Activated naive CD4-positive, alpha-beta T cell treated with anti-CD3 and anti-CD28 coated beads, Interleukin-2, amount 50 U/mL, for 72 hours (primary cell): ENCODE results near the gene PITX3. TPM values are rescaled to one million over a fixed set of nuclear protein-coding genes. Genes with fewer than 3 reads are reported as not detected.
A peak's percentile ranks its signal among the peaks of the same experiment; 100 is the strongest.

Source experiments
- ATAC-seq, 2 donors: fragments of 150-1000 bp; cut with Tn5 transposase; 2 replicates each; pipeline ENCODE4 v1.10.0; 2021; ENCODE audit warnings: mild to moderate bottlenecking in 2 of 2, moderate library complexity in 2 of 2
- DNase-seq, 2 donors: peaks; one replicate each; pipeline ENCODE4 v3.0.0; 2021 to 2022; ENCODE audit warnings: low spot score in 2 of 2
- H3K27ac Mint-ChIP-seq, 2 donors: one replicate each; pipeline ENCODE4 v1.8.0; 2022; ENCODE audit warnings: mild to moderate bottlenecking in 2 of 2, mixed read lengths in 2 of 2
- H3K36me3 Mint-ChIP-seq, 2 donors: one replicate each; pipeline ENCODE4 v1.8.0; 2022; ENCODE audit warnings: mixed read lengths in 2 of 2
- H3K9me3 Mint-ChIP-seq, 2 donors: one replicate each; pipeline ENCODE4 v1.8.0; 2022; ENCODE audit warnings: mixed read lengths in 2 of 2
- total RNA-seq, 2 donors: library from RNA; stranded (reverse); gene quantifications; one replicate each; pipeline ENCODE4 v1.2.3, GENCODE V29; 2022

The PITX3 gene
- total RNA-seq, 2 donors from 2014 or later: not detected

DNA sequence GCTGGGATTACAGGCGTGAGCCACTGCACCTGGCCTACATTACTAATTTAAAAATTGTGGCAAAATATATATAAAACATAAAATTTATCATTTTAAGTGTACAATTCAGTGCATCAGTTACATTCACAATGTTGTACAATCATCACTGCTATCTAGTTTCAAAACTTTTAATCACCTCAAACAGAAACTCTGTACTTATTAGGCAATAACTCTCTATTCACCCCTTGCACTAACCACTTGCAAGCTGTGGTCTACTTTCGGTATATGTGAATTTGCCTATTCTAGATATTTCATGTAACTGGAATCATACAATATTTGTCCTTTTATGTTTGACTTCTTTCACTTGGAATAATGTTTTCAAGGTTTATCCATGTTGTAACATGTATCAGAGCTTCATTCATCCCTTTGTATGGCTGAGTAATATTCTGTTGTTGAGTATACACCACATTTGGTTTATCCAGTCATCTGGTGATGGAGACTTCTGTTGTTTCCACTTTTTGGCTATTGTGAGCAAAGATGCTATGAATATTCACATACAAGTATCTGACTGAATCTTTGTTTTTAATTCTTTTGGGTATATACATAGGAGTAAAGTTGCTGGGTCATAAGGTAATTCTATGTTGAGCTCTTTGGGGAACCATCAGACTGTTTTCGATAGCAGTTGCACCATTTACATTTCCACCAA is 29.6 kb downstream of the PITX3 start:
- peaks cover 0 to 4% of the 10 kb centered on the region in 2 donors for H3K9me3 Mint-ChIP-seq
- ATAC-seq: peak in 1 of 2 donors; percentile 89
- no peak overlapping the region for H3K27ac Mint-ChIP-seq
- DNase-seq: no peak
- no peaks in the 10 kb centered on the region for H3K36me3 Mint-ChIP-seq

DNA sequence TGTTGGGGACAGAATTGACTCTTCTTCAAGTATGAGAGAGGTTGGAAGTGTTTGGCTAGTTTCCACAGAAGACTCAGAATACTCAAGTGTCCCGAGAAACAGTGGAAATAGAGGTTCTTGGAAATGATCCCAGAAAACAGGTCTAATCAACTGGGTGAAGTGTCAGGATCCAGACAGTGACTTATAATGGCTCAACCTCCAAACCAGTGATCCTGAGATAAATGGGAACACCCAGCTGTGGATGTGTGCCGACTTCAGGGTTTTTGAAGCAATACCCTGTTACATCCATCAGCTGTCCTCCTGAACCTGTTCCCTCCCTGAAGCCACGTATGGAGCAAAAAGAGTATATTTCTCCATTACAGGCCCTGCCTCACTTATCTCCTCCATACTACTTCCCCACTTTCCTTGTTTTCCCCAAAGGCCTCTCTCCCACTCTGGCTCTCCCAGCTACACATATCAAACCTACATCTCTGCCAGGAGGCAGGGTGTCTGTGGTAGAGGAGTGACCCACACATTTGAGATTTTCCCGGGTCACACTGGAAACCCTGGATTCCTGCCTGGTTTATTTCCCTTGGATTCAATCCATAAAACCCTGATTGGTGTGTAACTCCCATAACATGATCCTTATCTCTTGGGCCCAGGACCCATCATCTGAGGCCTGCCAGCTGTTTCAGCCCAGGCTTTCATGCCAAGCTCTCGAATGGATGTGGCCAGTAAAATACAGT is 32.8 kb downstream of the PITX3 start:
- peaks cover 11 to 12% of the 10 kb centered on the region in 2 donors for H3K36me3 Mint-ChIP-seq
- no peak for ATAC-seq

DNA sequence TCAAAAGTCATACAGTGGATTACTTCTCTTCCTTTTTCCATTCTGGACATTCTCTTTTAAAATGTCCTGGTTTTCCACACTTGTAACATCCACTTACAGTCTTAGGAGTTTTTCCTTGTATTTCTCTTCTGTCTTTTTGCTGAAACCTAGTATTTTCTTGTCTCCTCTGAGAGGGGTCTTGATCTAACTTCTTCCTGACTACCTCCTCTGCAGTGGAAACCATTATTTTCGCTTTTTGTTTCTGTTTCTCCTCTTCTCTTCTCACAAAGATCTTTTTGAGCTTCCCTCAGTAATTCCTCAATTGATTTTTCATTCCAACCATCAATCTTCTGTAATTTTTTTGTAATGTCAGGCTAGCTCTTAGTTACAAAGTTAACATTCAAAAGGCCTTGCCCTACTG is 38.9 kb downstream of the PITX3 start:
- H3K36me3 Mint-ChIP-seq: peaks cover 12 to 18% of the 10 kb centered on the region in 2 donors
- H3K27ac Mint-ChIP-seq: peak overlapping the region in 1 of 2 donors; percentile 33
- no peak for DNase-seq
- no peak for ATAC-seq
- peaks cover 0 to 16% of the 10 kb centered on the region in 2 donors for H3K9me3 Mint-ChIP-seq

More for the DNA sequence above, 32.8 kb downstream of the PITX3 start:
- no peak overlapping the region for H3K27ac Mint-ChIP-seq
- no peak for DNase-seq
- H3K9me3 Mint-ChIP-seq: peaks cover 0 to 6% of the 10 kb centered on the region in 2 donors

DNA sequence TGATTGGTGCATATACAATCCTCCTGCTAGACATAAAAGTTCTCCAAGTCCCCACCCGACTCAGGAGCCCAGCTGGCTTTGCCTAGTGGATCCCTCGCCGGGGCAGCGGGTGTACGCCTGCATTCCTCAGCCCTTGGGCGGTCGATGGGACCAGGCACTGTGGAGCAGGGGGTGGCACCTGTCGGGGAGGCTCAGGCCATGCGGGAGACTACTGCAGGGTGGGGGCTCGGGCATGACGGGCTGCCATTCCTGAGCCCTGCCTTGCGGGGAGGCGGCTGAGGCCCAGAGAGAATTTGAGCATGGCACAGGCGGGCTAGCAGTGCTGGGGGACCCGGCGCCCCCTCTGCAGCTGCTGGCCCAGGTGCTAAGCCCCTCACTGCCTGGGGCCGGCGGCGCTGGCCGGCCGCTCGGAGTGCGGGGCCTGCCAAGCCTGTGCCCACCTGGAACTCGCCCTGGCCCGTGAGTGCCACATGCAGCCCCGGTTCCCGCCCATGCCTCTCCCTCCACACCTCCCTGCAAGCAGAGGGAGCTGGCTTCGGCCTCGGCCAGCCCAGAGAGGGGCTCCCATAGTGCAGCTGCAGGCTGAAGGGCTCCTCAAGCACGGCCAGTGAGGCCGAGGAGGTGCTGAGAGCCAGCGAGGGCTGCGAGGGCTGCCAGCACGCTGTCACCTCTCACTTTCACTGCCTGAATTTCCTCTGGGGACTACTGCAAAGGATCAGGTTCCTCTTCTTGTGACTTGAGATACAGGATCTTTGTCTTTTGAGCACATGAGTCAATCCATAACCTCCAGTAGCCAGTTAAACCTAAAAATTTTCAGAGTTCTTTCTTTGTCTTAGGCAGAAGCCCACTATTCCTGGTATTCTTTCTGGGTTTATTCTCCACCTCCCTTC is 40.3 kb downstream of the PITX3 start:
- Mint-ChIP-seq H3K9me3 (peaks cover 0 to 16% of the 10 kb centered on the region in 2 donors), H3K36me3 (peaks cover 12 to 18% of the 10 kb centered on the region in 2 donors), H3K27ac (no peak overlapping the region)
- DNase-seq: no peak
- ATAC-seq: no peak

DNA sequence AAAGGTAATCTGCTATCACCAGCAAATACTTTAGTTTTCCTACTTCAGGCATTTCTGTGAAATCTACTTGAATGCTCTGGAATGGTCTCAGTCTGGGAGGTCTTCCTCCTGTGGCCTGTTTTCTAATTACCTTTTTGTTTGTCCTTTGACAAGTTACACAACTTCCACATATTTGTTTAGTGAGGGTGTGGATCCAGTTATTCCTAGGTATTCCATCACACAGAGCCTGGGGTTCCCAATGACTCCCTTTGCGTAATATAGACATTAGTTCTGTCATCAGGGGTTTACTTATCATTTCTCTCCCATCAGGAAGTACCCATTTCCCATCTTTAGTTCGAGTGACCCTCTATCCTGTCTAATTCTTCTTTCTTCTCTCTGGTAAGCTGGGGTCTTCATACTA is 43.3 kb downstream of the PITX3 start:
- no peak for ATAC-seq
- DNase-seq: no peak

DNA sequence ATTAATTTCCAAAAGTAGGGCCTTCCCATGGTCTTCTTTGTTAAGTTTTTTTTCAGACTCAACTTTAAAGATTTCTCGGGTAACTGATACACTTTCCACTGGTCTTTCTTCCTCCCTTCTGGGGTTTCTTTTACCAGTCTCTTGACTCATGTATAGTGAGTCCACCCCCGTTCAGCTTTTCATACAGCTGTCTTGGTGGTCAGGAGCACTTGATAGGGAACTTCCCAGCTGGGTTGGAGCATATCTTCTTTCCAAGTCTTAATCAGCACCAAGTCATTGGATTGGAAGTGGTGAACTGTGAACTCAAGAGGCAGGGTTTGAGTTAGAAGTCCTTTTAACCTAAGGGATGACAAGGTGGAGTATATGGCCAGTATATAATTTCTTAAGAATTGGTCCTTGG is 44.4 kb downstream of the PITX3 start:
- Mint-ChIP-seq H3K9me3 (peaks cover 3 to 11% of the 10 kb centered on the region in 2 donors), H3K27ac (peak overlapping the region in 1 of 2 donors; percentile 56), H3K36me3 (peaks cover 0 to 9% of the 10 kb centered on the region in 2 donors)
- ATAC-seq (peak; percentile 94 to 98), DNase-seq (peak in 1 of 2 donors; percentile 7)

More for the DNA sequence above, 43.3 kb downstream of the PITX3 start:
- peaks cover 0 to under 1% of the 10 kb centered on the region in 2 donors for H3K36me3 Mint-ChIP-seq
- peaks cover 0 to 6% of the 10 kb centered on the region in 2 donors for H3K9me3 Mint-ChIP-seq
- H3K27ac Mint-ChIP-seq: no peak overlapping the region

DNA sequence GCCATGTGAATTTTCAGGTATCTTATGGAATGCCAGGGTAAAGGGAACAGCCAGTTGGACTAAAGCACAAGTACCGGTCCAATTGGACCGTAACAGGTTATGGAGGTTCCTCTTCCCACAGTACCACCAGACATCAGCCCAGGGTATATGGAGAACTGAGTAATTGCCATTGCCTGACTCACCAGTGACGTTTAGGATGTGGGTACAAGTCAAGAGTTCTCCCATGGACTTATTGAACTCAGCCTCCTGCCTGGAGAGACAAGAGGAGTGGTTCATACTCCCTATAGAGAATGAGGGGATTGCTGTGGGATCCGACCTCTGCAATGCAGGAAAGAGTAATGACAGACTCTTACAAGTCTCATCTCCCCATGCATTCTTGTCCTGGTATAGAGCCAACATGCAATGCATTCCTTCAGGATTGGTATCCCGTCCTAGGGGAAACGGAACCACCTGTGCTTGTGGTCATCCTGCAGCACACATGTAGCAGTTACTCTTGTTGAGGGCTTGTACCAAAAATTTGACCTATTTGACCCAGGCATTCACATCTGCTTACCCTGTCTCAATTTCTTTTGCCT is 45.9 kb downstream of the PITX3 start:
- H3K36me3 Mint-ChIP-seq: peaks cover 0 to 18% of the 10 kb centered on the region in 2 donors
- H3K9me3 Mint-ChIP-seq: peaks cover 10 to 17% of the 10 kb centered on the region in 2 donors
- H3K27ac Mint-ChIP-seq: no peak overlapping the region
- ATAC-seq (no peak), DNase-seq (no peak)

DNA sequence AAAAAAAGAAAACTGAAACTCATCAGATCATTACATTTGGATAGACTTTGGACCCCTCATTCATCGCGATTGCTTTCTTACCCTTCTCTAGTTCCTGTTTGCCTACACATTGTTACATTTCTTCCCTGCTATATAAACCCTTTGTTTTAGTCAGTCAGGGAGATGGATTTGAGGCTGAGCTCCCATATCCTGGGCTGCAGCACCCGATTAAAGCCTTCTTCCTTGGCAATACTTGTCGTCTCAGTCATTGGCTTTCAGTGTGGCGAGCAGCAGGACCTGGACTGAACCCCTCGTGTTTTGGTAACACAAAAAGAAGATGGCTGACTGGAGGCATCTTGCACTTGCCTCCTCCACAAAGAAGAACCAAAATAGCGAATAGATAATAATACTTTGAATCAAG is 49.4 kb downstream of the PITX3 start:
- no peak for ATAC-seq
- no peak for DNase-seq
- peaks cover 0 to 18% of the 10 kb centered on the region in 2 donors for H3K36me3 Mint-ChIP-seq
- H3K9me3 Mint-ChIP-seq: peaks cover 10 to 17% of the 10 kb centered on the region in 2 donors
- H3K27ac Mint-ChIP-seq: no peak overlapping the region

DNA sequence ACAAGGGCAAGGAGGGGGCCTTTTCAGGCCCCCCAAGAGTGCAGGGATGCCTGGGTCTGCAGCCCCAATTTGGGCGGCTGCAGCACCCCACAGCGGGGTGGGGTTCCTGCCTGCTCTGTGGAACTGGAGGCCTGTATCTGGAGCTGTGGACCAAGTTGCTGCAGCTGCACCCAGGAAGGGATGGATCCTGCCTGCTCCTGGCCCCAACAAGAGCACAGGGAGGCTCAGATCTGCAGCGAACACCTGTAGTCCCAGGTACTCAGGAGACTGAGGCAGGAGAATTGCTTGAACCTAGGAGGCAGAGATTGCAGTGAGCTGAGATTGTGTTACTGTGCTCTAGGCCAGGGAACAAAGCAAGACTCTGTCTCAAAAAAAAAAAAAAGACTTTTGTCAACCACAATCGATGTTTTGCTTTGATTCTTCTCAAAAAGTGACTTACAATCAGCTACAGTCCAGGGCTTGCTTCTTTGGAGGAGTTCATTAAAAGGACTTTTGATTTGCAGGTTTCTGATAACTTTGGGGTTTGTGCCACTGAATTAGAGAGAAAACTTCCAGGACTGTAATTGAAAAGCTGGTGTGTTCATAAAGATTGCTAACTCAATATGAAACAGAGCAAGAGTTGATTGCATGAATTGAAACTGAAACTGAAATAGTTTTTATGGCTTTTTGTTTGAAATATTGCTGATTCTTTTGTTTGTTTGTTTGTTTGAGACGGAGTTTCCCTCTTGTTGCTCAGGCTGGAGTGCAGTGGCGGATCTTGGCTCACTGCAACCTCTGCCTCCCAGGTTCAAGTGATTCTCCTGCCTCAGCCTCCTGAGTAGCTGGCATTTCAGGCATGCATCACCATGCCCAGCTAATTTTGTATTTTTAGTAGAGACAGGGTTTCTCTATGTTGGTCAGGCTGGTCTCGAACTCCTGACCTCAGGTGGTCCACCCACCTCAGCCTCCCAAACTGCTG is 52.1 kb downstream of the PITX3 start:
- DNase-seq (peak in 1 of 2 donors; percentile 7), ATAC-seq (peak; percentile 51 to 91)
- Mint-ChIP-seq H3K36me3 (peaks cover 0 to 29% of the 10 kb centered on the region in 2 donors), H3K9me3 (peaks cover 10 to 33% of the 10 kb centered on the region in 2 donors), H3K27ac (peak overlapping the region in 1 of 2 donors; percentile 4)

DNA sequence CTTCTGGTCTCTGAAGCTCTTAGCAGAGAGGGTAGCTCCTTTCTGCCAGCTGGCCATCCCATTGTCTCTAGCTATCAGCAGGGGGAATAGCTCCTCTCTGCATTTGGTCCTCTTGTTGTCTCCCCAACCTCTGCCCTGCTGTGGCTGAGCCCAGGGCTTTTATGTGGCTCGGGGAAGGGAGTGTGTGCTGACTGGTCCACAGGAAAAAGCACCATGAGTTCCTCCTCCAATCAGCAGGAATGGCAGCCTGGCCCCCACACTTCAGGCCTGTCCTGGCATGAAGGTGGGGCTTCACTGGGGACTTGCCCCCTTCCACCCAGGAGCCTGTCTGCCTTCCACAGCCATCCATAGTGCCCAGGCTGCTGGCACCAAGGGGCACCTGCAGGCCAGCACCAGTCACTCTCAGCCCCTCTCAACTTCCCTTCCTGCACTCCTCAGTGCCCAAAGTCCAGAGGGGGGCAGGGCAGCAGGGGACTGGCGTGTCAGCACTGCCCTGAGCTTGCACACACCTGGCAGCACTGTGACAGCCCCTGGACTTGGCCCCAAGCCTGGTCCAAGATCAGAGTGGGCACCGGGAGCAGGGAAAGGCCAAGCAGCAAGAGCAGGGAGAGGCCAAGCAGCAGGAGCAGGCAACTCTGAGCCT is 52.9 kb downstream of the PITX3 start:
- Mint-ChIP-seq H3K9me3 (peaks cover 10 to 34% of the 10 kb centered on the region in 2 donors), H3K27ac (no peak overlapping the region), H3K36me3 (peaks cover 0 to 30% of the 10 kb centered on the region in 2 donors)
- ATAC-seq (no peak), DNase-seq (no peak)

DNA sequence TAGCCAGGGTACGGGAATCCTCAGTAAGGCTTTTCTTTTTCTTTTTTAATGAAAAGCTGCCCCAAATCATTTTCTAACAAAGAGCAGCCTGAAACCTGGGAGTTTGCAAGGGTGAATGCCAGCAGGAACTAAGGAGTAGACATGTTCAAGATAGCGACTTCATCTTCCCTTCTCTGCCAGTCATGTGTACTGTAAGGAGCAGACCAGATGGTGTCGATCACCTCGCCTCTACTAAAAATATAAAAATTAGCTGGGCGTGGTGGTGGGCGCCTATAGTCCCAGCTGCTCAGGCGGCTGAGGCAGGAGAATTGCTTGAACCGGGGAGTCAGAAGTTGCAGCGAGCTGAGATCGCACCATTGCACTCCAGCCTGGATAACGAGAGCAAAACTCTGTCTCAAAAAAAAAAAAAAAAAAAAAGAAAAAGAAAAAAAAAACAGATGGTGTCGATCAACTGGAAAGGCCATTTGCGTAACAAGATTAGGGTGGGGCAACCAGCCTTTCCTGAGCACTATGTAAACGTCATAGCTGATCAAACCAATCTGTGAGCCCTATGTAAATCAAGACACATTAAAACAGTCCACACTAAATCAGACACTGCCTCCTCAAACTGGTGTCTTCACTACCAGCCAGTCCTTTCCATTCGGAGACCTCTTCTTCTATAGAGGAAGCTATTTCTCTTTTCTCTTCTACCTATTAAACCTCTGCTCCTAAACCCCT is 55.3 kb downstream of the PITX3 start:
- no peak overlapping the region for H3K27ac Mint-ChIP-seq
- peaks cover 0 to 17% of the 10 kb centered on the region in 2 donors for H3K9me3 Mint-ChIP-seq
- peaks cover 0 to 12% of the 10 kb centered on the region in 2 donors for H3K36me3 Mint-ChIP-seq
- no peak for ATAC-seq
- no peak for DNase-seq

DNA sequence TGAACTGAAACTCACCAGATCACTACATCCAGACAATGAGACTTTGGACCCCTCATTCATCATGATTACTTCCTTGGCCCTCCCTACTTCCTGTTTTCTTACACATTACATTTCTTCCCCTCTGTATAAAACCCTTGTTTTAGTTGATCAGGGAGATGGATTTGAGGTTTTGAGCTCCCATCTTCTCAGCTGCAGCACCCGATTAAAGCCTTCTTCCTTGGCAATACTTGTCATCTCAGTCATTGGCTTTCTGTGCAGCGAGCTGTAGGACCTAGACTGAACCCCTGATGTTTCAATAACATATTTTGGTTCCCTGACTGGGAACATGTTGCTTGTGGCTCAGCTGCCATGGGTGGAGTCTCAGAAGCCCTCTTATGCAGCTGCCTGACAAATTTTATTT is 56.0 kb downstream of the PITX3 start:
- DNase-seq: no peak
- H3K9me3 Mint-ChIP-seq: peaks cover 0 to 17% of the 10 kb centered on the region in 2 donors
- no peak overlapping the region for H3K27ac Mint-ChIP-seq
- H3K36me3 Mint-ChIP-seq: peaks cover 0 to 12% of the 10 kb centered on the region in 2 donors
- ATAC-seq: no peak

DNA sequence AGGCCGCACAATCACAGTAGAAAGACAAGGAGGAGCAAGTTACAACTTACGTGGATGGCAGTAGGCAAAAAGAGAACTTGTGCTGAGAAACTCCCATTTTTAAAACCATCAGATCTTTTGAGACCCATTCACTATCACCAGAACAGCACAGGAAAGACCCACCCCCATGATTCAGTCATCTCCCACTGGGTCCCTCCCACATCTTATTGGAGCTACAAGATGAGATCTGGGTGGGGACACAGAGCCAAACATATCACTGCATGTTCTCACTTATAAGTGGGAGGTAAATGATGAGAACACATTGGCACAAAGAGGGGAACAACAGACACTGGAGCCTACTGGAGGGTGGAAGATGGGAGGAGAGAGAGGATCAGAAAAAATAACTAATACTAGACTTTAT is 56.7 kb downstream of the PITX3 start:
- H3K36me3 Mint-ChIP-seq: peaks cover 0 to 12% of the 10 kb centered on the region in 2 donors
- H3K27ac Mint-ChIP-seq: no peak overlapping the region
- no peak for ATAC-seq
- H3K9me3 Mint-ChIP-seq: peaks cover 0 to 17% of the 10 kb centered on the region in 2 donors
- DNase-seq: no peak
